ENCODE results near the gene SSX2B.
"Not testable (repeated sequence)": the region's sequence is repeated elsewhere in the genome, so short reads cannot be mapped to it uniquely, and the experiment has no call there.

DNA sequence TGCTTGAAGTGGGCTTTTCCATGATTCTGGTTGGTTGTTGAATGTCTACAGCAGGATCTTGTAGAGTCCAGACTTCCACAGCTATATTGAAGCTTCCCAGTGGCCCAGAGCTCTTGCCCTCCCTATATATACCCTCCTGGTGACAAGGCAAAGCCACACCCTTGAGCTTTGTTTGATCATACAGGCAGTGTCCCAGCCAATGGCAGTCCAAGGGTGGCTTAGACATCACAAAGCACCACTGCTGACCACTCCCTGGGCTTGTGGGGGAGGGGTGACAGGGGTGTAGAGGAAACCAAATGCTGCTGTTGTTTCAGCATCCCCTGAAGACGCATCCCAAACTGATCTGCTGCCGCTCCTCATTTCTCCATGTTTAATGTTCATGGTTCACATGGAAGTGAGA, 46.3 kb downstream of the SSX2B start, which contains the start of gene SPANXN5:
- TF ChIP-seq, protein P1, sequence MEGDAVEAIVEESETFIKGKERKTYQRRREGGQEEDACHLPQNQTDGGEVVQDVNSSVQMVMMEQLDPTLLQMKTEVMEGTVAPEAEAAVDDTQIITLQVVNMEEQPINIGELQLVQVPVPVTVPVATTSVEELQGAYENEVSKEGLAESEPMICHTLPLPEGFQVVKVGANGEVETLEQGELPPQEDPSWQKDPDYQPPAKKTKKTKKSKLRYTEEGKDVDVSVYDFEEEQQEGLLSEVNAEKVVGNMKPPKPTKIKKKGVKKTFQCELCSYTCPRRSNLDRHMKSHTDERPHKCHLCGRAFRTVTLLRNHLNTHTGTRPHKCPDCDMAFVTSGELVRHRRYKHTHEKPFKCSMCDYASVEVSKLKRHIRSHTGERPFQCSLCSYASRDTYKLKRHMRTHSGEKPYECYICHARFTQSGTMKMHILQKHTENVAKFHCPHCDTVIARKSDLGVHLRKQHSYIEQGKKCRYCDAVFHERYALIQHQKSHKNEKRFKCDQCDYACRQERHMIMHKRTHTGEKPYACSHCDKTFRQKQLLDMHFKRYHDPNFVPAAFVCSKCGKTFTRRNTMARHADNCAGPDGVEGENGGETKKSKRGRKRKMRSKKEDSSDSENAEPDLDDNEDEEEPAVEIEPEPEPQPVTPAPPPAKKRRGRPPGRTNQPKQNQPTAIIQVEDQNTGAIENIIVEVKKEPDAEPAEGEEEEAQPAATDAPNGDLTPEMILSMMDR (IDR thresholded peaks at IDR 0.05 in 8 of 11, conservative IDR thresholded peaks at IDR 0.05 in 3 of 11) = not testable (repeated sequence)
- TF ChIP-seq POLR2A, POLR2AphosphoS5 (IDR thresholded peaks at IDR 0.05): not testable (repeated sequence)
